Measurements from ENCODE around the gene VPS33A. TPM values are rescaled to one million over a fixed set of nuclear protein-coding genes. Genes with fewer than 3 reads are reported as not detected.
A peak's percentile ranks its signal among the peaks of the same experiment; 100 is the strongest.

Gene VPS33A
- total RNA-seq, 3 donors from 2014 or later, result 13.4 to 17.4 (median 14.4) TPM

GRCh38 chr12:122226366-122227125, 39.7 kb downstream of the VPS33A start:
- Histone ChIP-seq H3K27me3 (no peaks in the 10 kb centered on the region), H3K4me1 (peaks cover 13 to 15% of the 10 kb centered on the region in 2 donors), H3K36me3 (no peaks in the 10 kb centered on the region), H3K4me3 (peak overlapping the region; percentile 43 to 93 (median 87)), H3K9me3 (no peaks in the 10 kb centered on the region), H3K27ac (peak overlapping the region; percentile 11 to 20)
- no peak for DNase-seq (ENCODE audit: low spot score in 2 of 2)
- TF ChIP-seq POLR2A (IDR thresholded peaks at IDR 0.05), result no peak
- no peak for TF ChIP-seq CTCF (IDR thresholded peaks at IDR 0.05)
- TF ChIP-seq POLR2AphosphoS5 (IDR thresholded peaks at IDR 0.05), result peak in 1 of 3 donors; percentile 8
- intact Hi-C loops (cut with DNase I; ENCODE audit: low total_unique reads), result no loop called here

- Histone ChIP-seq H3K27me3 (no peaks in the 10 kb centered on the region), H3K27ac (peak within 1 kb of the TSS; percentile 97 to 98), H3K9me3 (no peaks in the 10 kb centered on the region), H3K36me3 (no peaks in the 10 kb centered on the region), H3K4me3 (peak within 1 kb of the TSS; percentile 87 to 95 (median 93)), H3K4me1 (peaks cover 13 to 15% of the 10 kb centered on the region in 2 donors)
- TF ChIP-seq POLR2A (IDR thresholded peaks at IDR 0.05) (peak; percentile 98), CTCF (IDR thresholded peaks at IDR 0.05) (peak in 1 of 3 donors; percentile 10), POLR2AphosphoS5 (IDR thresholded peaks at IDR 0.05) (peak; percentile 98 to 100 (median 99))
- intact Hi-C loops (cut with DNase I; ENCODE audit: low total_unique reads), result no loop called here
- DNase-seq (ENCODE audit: low spot score in 2 of 2), result peak; percentile 100
These were observed 40.5 kb downstream of the VPS33A start, which contains the start of gene DIABLO for GRCh38 chr12:122225683-122226365. Gene DIABLO, minus strand, starts transcription at chr12:122226052. Its CDS starts 38 bp downstream, at chr12:122226014.

GRCh38 chr12:122216445-122216844, 49.8 kb downstream of the VPS33A start:
- no peak for DNase-seq (ENCODE audit: low spot score in 2 of 2)
- intact Hi-C loops (cut with DNase I; ENCODE audit: low total_unique reads), result no loop called here
- Histone ChIP-seq H3K36me3 (no peaks in the 10 kb centered on the region), H3K4me3 (no peak overlapping the region), H3K9me3 (no peaks in the 10 kb centered on the region), H3K4me1 (no peaks in the 10 kb centered on the region), H3K27me3 (no peaks in the 10 kb centered on the region), H3K27ac (no peak overlapping the region)
- TF ChIP-seq POLR2AphosphoS5 (IDR thresholded peaks at IDR 0.05), result no peak

- intact Hi-C loops (cut with DNase I; ENCODE audit: low total_unique reads), result no loop called here
- H3K36me3 ChIP-seq, result no peaks in the 10 kb centered on the region
These were observed 50.5 kb downstream of the VPS33A start for GRCh38 chr12:122215771-122216170.

More at GRCh38 chr12:122215771-122216170, 50.5 kb downstream of the VPS33A start:
- TF ChIP-seq POLR2AphosphoS5 (IDR thresholded peaks at IDR 0.05), result no peak
- TF ChIP-seq POLR2A (IDR thresholded peaks at IDR 0.05), result no peak
- no peak for TF ChIP-seq CTCF (IDR thresholded peaks at IDR 0.05)
- Histone ChIP-seq H3K4me1 (no peaks in the 10 kb centered on the region), H3K27ac (no peak overlapping the region), H3K27me3 (no peaks in the 10 kb centered on the region), H3K9me3 (no peaks in the 10 kb centered on the region), H3K4me3 (no peak overlapping the region)
- no peak for DNase-seq (ENCODE audit: low spot score in 2 of 2)
